Measurements from ENCODE around the gene RDX.

DNA sequence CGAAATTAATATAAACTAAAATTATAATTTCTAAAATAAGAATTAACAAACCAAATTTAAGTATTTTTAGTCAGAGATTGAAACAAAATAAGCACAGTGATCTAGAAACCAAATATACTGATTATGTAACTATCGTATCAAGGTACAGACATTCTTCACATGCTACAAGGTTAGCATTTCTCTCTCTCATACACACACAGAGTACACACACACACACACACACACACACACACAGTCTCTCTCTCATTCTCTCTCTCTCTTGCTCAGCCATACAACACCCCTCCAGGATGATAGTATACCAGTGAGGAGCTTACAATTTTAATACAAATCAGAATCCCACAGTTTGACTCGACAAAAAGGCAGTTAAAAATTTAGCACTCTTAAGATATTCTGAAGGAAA lies 66.0 kb downstream of the RDX start:
- TF ChIP-seq, protein P1, sequence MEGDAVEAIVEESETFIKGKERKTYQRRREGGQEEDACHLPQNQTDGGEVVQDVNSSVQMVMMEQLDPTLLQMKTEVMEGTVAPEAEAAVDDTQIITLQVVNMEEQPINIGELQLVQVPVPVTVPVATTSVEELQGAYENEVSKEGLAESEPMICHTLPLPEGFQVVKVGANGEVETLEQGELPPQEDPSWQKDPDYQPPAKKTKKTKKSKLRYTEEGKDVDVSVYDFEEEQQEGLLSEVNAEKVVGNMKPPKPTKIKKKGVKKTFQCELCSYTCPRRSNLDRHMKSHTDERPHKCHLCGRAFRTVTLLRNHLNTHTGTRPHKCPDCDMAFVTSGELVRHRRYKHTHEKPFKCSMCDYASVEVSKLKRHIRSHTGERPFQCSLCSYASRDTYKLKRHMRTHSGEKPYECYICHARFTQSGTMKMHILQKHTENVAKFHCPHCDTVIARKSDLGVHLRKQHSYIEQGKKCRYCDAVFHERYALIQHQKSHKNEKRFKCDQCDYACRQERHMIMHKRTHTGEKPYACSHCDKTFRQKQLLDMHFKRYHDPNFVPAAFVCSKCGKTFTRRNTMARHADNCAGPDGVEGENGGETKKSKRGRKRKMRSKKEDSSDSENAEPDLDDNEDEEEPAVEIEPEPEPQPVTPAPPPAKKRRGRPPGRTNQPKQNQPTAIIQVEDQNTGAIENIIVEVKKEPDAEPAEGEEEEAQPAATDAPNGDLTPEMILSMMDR (conservative IDR thresholded peaks at IDR 0.05) = no peak
- no peak for TF ChIP-seq EZH2 (IDR thresholded peaks at IDR 0.05; ENCODE audit: low read depth)

Data from PC-9 (cell line).